Brain microvascular endothelial cell (primary cell): ENCODE data around the gene ZNF223.
A peak's percentile ranks its signal among the peaks of the same experiment; 100 is the strongest.

Experiments
- DNase-seq: peaks from one replicate; pipeline ENCODE4 v3.0.0-alpha.2; 2020
- H3K27ac ChIP-seq: fragments of 250-450 bp; sonication (Bioruptor Pico); 2 replicates; pipeline ENCODE4 v1.5.1; 2020; ENCODE audit warnings: mild to moderate bottlenecking, moderate library complexity
- H3K27me3 ChIP-seq: fragments of 250-450 bp; sonication (Bioruptor Pico); replicated peaks from 2 replicates; pipeline ENCODE4 v1.5.1; 2020; ENCODE audit warnings: mild to moderate bottlenecking
- H3K36me3 ChIP-seq: fragments of 250-450 bp; sonication (Bioruptor Pico); replicated peaks from 2 replicates; pipeline ENCODE4 v1.5.1; 2020; ENCODE audit warnings: mild to moderate bottlenecking
- H3K4me3 ChIP-seq: 2 replicates; pipeline ENCODE4 v1.5.1; 2011; ENCODE audit warnings: low read depth, mild to moderate bottlenecking, control low read depth, low read length, moderate library complexity
- CTCF ChIP-seq: IDR thresholded peaks from 2 replicates; pipeline ENCODE4 v1.5.1; 2011; ENCODE audit warnings: low read depth, mild to moderate bottlenecking, moderate library complexity, low read length, control low read depth, inconsistent platforms; ENCODE audit errors: missing control alignments
- in situ Hi-C: cut with HindIII; loops from 2 replicates; pipeline ENCODE4 v1.10.0; 2017; ENCODE audit warnings: low sequenced_read_pairs, low pct_ligation_motif_present

Gene ZNF223

GRCh38 chr19:44051650-44052402 is at the start of gene ZNF223:
ZNF223 (plus strand) TSS chr19:44052036; CDS start chr19:44055177, 3,141 bp downstream.
- peak within 1 kb of the TSS; percentile 87 for H3K4me3 ChIP-seq
- TF ChIP-seq CTCF, result no peak
- peaks cover 7% of the 10 kb centered on the region for H3K36me3 ChIP-seq
- in situ Hi-C loops, result no loop called here
- peak; percentile 94 for DNase-seq
- H3K27ac ChIP-seq, result peak within 1 kb of the TSS; percentile 48
- H3K27me3 ChIP-seq, result no peaks in the 10 kb centered on the region

- Histone ChIP-seq H3K27ac (peak overlapping the region; percentile 50), H3K27me3 (no peaks in the 10 kb centered on the region), H3K4me3 (peak overlapping the region; percentile 86), H3K36me3 (no peaks in the 10 kb centered on the region)
- no peak for DNase-seq
- in situ Hi-C loops, result no loop called here
- TF ChIP-seq CTCF, result no peak
Observed at GRCh38 chr19:44002212-44002565, 49.6 kb upstream of the ZNF223 start.

GRCh38 chr19:44002566-44003460 is 49.0 kb upstream of the ZNF223 start, which contains the start of gene ZNF230:
ZNF230 (plus strand) TSS chr19:44002957; CDS start chr19:44007079, 4,122 bp downstream.
- no peaks in the 10 kb centered on the region for H3K36me3 ChIP-seq
- H3K27ac ChIP-seq, result peak within 1 kb of the TSS; percentile 50
- H3K27me3 ChIP-seq, result no peaks in the 10 kb centered on the region
- peak; percentile 94 for DNase-seq
- H3K4me3 ChIP-seq, result peak within 1 kb of the TSS; percentile 86
- in situ Hi-C loops, result no loop called here
- TF ChIP-seq CTCF, result no peak

GRCh38 chr19:44003461-44004009 is 48.3 kb upstream of the ZNF223 start:
- Histone ChIP-seq H3K36me3 (peaks cover 4% of the 10 kb centered on the region), H3K27me3 (no peaks in the 10 kb centered on the region), H3K27ac (no peak overlapping the region), H3K4me3 (peak overlapping the region; percentile 86)
- no peak for TF ChIP-seq CTCF
- no peak for DNase-seq
- in situ Hi-C loops, result no loop called here

GRCh38 chr19:44005973-44006372 is 45.9 kb upstream of the ZNF223 start:
- Histone ChIP-seq H3K4me3 (no peak overlapping the region), H3K27me3 (no peaks in the 10 kb centered on the region), H3K27ac (no peak overlapping the region), H3K36me3 (peaks cover 26% of the 10 kb centered on the region)
- no peak for TF ChIP-seq CTCF
- in situ Hi-C loops, result no loop called here
- no peak for DNase-seq
